GM21737 (cell line): ENCODE measurements around the gene CHTF18.
"Not testable (repeated sequence)": the region's sequence is repeated elsewhere in the genome, so short reads cannot be mapped to it uniquely, and the experiment has no call there.

Experiments used
- ATAC-seq: cut with Tn5 transposase; IDR thresholded peaks from one replicate; pipeline ENCODE4 v1.9.1; 2021; ENCODE audit warnings: mild to moderate bottlenecking, moderate library complexity; ENCODE audit not compliant: unreplicated experiment

The CHTF18 gene

DNA sequence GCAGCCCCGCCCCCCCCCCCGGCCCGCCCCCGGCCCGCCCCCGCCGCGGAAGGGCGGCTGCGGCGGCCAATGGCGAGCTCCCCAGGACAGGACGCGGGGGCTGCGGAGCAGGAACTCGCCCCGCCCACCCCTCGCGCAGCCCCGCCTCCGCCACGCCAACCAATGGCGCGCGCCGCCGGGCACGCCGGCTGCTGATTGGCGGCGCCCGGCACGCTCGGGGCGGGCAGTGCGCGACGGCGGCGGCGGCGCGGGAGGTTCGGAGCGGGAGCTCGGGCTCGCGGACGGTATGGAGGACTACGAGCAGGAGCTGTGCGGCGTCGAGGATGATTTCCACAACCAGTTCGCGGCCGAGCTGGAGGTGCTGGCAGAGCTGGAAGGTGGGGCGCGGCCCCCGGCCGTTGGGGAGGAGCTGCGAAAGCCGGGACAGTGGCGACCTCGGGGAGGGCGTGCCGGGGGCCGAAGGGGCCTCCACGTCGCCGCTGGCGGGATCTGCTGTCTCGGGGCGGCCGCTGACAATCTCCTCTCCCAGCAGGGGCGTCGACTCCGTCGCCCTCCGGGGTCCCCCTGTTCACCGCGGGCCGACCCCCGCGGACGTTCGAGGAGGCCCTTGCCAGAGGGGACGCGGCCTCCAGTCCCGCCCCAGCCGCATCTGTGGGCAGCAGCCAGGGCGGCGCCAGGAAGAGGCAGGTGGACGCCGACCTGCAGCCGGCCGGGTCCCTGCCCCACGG lies at the start of gene CHTF18:
Gene CHTF18, plus strand, starts transcription at position 222 of the 728 bp plus-strand sequence. Its CDS starts 65 bp downstream, at position 287.
- peak; percentile 64 for ATAC-seq

DNA sequence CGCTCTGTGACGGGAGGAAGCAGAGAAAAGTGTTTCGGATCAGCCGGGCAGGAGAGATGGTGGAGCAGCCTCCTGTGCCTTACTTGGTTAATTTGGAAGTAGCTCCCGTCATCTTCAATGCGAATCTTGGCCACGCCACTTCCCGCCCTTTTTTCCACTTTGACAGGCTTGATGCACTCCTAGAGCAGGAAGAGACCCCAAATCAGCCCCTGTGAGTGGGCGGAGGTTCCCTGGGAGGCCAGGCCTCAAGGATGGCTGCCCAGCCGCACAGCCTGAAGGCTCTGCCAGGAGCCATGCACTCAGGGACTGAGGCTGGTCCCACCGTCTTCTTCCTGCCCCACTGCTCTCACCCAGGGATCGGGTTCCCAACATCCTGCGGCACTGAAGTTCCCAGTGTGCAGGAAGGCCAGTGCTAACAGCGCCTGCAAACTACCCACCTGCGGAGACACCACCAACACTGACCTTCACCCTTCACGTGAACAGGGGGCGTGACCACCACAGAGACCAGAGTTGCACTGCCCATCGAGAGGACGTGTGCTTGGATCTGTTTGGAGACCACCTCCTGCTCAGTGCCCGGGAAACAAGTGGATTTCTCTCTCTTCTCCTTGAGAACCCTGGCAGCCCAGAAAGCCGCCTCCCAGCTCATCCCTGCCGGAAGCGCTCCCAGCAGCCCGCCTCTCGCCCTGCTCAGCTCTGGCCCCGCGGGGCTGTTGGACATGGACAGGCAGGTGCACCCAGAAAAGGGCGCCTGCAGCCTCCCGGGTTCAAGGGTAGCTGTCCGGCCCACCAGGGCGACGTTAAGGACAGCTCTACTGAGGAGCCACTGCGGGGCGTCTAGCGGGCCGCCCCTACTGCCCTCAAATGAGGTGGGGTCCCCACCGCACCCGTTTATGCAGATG lies 48.6 kb upstream of the CHTF18 start:
- ATAC-seq, result no peak

DNA sequence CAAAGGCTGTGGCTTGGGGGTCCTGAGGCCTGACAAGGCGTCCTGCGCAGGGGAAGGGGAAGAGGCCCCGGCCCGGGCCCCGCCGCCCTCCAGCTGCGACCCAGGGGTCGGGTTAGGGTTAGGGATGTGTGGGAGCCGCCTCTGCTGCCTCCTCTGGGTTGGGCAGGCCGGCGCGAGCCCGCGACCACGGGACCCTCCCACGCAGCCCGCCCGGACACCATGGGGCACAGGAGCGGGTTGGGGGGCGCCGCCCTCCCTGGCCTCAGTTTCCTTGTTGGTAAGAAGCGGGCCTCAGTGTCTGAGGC lies 48.0 kb upstream of the CHTF18 start:
- peak; percentile 25 for ATAC-seq

DNA sequence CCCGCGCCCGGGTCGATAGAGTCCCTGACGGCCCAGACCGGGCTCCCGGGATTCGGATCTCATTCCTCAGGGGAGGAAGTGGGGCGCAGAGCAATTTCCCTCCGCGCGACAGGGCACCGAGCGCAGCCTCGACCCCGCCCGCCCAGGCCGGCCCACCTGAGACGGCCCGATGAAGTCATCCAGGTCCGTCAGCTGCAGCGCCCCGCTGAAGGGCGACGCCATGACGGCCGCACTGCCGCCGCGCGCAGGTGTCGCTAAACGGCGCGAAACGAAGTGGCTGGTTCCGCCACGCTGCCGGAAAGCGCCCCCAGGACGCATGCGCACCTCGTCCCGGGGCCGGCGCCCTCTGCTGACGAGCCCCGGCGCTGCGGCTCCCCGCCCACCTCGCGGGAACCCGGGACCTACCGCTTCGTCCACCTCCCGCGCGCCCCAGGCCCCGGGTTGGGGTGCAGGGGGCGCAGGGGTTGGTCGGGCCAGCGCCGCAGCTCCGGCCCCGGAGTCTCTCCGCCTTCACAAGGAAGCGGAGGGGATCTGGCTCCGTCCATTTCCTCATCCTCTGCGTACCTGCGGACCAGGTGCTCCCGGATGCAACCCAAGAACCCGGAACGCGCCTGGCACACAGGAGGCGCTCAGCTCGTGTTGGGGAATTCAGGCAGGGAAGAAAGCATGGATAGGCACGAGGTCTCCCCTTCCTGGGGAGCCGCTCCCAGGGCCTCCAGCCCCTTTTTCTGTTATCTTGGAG lies 47.5 kb upstream of the CHTF18 start, which contains the start of gene CIAO3:
Gene CIAO3, minus strand, starts transcription at position 234 of the 742 bp plus-strand sequence. Its CDS starts 12 bp downstream, at position 222.
- peak; percentile 69 for ATAC-seq

DNA sequence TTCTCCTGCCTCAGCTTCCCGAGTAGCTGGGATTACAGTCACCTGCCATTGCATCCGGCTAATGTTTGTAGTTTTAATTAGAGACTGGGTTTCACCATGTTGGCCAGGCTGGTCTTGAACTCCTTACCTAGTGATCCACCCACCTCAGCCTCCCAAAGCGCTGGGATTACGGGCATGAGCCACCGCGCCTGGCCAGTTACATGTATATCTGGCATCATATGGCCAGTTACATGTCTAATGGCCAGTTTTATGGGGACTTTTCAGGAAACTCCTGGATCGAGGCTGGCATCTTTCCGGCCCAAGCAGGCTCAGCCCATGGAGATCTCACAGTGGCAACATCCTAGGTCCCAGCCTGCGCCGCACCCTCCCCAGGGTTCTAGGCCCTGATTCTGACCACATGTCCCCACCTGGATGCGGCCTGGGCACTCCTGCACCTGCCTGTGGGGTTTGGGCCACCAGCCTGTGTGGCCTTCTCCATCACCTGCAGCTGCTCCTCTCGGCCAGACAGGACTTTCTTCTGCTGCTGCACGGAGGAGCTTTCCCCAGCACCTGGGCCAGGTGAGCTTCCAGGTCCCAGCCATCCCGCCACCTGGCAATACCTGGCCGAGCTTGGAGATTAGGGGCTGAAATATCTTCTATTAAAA lies 46.3 kb upstream of the CHTF18 start:
- ATAC-seq, result no peak

DNA sequence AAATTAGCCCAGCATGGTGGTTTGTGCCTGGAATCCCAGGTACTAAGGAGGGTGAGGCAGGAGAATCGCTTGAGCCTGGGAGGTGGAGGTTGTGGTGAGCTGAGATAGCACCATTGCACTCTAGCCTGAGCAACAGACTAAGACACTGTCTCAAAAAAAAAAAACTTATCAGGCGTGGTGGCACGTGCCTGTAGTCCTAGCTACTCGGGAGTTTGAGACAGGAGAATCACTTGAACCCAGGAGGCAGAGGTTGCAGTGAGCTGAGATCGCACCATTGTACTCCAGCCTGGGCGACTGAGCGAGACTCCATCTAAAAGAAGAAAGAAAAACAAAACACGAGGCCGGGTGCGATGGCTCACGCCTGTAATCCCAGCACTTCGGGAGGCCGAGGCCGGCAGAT lies 45.5 kb upstream of the CHTF18 start:
- not testable (repeated sequence) for ATAC-seq

DNA sequence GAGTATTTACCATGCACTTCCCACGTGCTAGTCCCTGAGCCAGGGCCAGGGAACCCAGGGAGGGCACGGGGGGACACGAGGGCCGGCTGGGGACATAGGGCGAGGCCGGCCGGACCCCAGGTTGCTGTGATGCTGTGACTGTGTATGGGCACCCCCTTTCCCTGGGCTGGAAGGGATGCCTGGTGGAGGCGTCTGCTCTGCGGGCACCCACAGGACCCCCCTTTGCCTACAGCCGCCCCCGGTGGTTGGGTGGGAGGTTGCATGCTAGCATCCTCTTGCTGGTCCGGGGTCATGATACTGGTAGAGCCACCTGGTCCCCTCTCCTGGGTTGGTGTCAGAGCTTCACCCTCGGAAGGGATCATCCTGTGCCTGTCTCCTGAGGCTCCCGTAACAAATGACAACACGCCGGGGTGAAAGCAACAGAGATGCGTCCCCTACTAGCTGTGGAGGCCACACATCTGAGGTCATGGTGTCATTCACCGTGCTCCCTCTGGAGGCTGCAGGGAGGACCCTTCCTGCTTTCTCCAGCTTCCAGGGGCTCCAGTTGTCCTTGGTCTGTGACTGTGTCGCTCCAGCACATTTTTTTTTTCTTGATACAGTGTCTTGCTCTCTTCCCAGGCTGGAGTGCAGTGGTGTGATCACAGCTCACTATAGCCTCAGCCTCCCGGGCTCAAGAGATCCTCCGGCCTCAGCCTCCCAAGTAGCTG lies 44.5 kb upstream of the CHTF18 start:
- ATAC-seq, result no peak

DNA sequence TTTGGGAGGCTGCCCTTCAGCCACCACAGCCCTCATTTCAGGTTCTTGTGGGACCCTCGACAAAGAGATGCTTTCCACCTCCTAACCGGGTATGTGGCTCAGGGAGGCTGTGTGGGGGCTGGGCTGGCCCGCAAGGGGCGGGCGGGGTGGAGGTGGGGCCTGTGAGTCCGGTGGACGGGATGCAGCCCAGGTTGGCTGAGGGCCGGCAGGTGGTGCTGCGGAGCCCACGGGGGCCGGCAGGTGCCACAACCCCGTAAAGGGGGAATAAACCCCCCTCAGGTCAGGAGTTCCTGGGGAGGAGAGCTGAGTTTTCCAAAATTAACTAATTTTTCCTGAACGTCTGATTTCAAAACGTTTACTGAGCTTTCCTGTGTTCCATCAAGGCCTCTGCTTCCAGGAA lies 42.7 kb upstream of the CHTF18 start:
- ATAC-seq, result no peak

DNA sequence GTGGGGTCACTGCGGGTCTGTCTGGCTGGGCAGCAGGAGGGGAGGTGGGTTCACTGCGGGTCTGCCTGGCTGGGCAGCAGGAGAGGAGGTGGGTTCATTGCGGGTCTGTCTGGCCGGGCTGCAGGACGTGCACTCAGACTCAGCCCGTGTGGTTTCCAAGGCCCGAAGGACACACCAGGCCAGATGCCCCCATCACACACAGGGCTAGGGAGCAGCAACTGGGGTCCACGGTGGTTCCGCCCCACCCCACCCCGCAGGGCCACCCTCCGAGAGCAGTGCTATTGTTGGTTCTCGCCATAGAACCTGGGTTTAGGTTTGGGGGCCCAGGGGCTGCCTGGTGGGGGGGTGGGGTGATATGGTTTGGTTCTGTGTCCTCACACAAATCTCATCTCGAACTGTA lies 41.8 kb upstream of the CHTF18 start:
- ATAC-seq, result no peak

DNA sequence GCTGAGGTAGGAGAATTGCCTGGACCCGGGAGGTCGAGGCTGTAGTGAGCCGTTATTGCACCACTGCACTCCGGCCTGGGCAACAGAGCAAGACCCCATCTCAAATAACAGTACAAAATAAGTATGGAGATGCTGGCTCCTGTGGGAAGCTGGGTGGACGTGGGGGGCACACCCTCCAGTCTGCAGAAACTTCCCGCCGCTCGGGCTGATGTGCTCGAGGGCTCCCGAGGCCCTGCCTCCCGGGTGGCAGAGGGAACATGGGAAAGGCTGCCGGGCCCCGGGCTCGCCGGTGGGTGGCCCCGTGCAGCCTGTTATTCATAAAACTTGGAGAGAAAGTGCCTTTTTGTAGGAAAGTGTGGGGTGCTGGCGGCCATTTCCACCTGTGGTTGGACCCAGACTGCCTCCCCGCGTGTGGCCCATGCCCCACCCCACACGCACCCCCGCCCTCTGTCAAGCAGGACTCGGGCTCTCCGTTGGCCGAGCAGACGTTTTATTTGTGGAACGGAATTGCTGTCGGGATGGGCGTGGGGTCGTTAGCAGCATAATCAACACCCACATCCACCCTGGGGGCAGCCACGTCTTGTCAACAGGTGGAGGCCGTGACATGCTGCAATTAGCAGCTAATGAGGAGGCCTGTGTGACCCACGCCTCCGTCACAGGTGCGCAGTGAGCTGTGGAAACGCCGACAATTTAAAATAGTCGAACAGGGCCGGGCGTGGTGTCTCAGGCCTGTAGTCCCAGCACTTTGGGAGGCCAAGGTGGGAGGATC lies 40.3 kb upstream of the CHTF18 start:
- no peak for ATAC-seq

DNA sequence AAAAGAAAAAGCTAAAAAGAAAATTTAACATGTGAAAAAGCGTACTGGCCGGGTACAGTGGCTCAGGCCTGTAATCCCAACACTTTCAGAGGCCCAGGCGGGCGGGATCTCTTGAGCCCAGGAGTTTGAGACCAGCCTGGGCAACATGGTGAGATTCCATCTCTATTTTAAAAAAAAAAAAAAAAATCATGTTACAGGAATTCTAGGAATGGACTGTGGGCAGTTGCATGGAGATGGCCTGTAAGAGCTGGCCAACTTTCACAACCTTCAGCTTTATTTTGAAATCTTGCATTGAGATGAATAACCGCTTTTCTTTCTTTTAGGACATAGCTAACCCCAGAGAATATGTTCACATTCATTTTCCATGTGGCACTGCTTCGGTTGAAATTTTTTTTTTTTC lies 39.4 kb upstream of the CHTF18 start:
- no peak for ATAC-seq

DNA sequence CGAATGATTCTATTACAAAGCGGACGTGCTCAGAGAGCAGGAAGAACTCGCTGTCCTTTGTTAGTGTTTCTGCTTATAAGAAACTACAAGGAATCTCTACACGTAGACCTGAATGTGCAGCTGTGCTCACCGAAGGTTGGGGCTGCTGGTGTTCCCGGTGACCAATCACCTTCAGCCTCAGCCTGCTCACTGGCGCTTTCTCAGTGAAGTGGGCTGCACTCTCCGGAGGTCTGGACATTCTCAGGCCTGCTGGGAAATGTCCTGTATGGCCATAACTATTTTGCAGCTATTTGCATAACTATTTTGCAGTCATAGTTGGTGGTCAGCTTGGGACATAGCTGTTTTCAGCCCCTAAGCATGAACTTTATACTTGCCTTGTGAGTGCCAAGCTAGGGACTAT lies 37.9 kb upstream of the CHTF18 start:
- no peak for ATAC-seq

DNA sequence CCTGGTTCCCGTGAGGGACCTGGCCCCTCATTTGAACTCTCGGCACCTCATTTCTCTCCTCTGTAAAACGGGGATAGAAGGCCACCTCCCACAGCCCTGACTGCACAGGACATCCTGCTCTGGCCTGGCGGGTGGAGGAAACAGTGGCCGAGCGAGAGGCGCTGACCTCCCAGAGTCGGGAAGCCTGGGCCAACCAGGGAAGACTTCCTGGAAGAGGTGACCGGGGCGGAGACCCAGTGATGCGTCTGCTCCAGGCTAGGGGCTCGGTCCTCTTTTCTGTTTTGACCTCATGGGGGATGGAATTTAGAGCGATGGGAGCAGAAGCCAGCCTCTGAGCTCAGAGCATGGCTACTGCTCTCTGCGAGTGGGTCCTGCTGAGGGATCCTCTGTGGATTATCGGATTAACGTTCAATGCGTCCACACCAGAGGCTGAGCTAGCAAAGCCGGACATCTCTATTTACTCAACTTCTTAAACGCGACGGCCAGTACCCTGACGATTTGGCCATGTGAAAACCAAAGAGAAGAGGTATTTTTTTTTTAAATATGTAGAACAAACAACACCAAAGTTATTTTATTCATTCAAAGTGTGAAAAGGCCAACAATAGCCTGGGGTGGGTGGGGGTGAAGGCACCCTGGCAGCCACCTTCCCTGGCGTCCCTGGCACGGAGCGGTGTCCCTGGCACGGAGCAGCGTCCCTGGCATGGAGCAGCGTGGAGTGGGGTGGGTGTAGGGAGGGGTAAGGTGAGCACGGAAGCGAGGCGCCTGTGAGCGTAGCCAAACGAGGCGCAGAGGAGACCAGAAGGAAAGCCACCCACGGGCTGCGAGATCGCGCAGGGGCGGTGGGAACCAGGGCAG lies 37.0 kb upstream of the CHTF18 start:
- ATAC-seq, result no peak

DNA sequence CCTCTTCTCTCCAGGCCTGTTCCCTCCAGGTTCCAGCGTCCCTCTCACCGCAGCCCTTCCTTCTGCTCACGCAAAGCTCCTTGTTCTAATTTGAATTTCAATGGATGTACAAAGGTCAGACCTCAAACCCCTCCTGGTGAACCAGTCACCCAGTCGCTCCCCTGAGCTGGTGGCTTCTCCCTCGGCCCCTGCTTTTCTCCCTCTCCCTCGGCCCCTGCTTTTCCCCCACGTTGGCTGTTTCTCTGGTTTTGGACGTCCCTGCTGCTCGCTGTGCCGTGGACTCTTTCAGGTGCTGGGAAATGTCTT lies 36.5 kb upstream of the CHTF18 start:
- no peak for ATAC-seq

DNA sequence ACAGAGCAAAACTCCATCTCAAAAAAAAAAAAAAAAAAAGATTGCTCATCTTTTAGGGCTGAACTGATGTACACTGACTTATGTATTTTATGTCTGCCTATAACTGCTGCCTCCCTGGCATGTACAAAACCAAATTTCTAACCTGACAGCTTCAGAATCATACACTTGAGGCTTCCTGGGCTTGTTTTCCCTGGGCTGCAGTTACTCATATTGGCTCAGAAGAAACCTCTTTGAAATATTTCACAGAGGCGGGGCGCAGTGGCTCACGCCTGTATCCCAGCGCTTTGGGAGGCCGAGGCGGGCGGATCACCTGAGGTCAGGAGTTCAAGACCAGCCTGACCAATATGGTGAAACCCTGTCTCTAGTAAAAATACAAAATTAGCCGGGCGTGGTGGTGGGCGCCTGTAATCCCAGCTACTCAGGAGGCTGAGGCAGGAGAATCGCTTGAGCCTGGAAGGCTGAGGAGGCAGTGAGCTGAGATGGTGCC lies 34.3 kb upstream of the CHTF18 start:
- ATAC-seq, result not testable (repeated sequence)

DNA sequence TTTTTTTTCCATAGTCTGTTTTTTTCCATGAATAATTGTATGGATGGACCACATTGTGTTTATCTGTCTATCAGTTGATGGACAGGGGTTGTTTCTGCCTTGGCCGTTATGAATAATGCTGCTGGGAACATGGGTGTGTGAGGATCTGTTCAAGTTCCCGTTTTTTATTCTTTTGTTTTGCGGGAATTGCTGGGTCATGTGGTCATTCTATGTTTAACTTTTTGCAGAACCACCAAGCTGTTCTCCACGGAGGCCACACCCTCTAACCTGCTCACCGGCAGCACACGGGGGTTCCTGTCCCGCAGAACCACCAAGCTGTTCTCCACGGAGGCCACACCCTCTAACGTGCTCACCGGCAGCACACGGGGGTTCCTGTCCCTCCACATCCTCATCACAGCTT lies 33.8 kb upstream of the CHTF18 start:
- no peak for ATAC-seq

DNA sequence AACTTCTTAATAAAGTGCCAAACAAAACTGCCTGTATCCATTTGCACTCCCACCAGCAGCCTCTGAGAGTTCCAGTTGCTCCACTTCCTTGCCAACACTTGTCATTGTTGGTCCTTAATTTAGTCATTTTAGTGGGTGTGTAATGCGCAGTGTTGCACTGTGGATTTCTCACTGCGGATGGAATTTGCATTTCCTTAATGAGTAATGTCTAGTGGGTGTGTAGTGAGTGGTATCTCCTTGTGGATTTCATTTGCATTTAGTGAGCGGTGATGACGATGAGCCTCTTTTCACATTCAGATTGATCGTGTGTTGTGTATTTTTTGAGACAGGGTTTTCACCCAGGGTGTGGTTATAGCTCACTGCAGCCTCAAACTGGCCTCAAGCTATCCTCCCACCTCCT lies 32.0 kb upstream of the CHTF18 start:
- ATAC-seq, result no peak

DNA sequence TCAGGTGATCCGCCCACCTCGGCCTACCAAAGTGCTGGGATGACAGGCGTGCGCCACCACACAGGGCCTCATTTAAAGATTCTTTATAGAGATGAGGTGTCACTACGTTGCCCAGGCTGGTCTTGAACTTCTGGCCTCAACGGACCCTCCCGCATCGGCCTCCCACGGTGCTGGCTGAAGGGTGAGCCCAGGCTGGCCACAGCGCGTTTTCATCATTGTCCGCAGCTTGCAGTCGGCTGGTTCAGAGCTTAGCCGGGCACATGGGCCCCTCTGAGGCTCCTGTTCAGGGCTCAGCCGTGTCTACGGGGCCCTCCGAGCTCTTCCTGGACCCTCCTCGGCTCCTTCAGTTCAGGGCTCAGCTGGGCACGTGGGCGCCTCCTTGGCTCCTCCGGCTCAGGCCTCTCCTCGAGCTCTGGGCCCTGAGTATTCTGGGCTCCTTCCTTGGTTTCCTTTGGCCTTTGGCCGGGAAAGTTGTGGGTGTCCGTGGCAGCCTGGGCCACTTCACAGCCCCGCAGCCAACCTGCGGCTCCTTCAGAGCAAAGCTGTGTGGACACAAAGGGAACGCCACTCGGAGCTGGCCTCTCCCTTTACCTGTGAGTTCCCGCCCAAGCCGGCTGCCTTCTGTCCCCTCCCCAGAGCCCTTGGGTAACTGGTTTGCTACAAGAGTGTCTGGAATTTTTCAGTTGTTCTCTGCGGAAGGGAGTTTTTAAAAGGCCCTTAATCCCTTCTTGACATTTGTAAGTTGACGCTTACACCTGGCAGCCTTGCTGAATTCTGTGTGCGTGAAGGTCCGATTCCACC lies 29.1 kb upstream of the CHTF18 start:
- ATAC-seq, result no peak
